ENCODE results near the gene CAPNS1. TPM values are rescaled to one million over a fixed set of nuclear protein-coding genes. Genes with fewer than 3 reads are reported as not detected.
"Not testable (repeated sequence)": the region's sequence is repeated elsewhere in the genome, so short reads cannot be mapped to it uniquely, and the experiment has no call there.

The CAPNS1 gene
- total RNA-seq, 1 experiment from 2014 or later, result 577 TPM

DNA sequence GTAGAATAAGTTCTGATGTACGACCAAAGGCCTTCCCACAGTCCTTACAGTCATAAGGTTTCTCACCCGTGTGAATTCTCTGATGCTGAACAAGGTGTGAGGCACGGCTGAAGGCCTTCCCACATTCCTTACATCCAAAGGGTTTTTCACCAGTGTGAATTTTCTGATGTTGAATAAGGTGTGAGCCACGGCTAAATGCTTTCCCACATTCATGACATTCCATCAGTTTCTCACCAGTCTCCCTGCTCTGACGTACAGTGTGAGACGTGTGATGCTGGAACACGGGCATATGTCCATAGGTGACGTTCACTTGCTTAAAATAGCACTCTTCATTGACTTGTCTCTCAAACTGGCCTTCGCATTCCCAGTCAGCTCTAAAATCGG lies 43.4 kb downstream of the CAPNS1 start:
- no peak overlapping the region for H3K27ac ChIP-seq (ENCODE audit: low read depth, low read length, poor library complexity, severe bottlenecking)
- no peak for TF ChIP-seq EZH2 (IDR thresholded peaks at IDR 0.05; ENCODE audit: borderline replicate concordance, low read depth, low read length, poor library complexity, severe bottlenecking)
- TF ChIP-seq, protein P1, sequence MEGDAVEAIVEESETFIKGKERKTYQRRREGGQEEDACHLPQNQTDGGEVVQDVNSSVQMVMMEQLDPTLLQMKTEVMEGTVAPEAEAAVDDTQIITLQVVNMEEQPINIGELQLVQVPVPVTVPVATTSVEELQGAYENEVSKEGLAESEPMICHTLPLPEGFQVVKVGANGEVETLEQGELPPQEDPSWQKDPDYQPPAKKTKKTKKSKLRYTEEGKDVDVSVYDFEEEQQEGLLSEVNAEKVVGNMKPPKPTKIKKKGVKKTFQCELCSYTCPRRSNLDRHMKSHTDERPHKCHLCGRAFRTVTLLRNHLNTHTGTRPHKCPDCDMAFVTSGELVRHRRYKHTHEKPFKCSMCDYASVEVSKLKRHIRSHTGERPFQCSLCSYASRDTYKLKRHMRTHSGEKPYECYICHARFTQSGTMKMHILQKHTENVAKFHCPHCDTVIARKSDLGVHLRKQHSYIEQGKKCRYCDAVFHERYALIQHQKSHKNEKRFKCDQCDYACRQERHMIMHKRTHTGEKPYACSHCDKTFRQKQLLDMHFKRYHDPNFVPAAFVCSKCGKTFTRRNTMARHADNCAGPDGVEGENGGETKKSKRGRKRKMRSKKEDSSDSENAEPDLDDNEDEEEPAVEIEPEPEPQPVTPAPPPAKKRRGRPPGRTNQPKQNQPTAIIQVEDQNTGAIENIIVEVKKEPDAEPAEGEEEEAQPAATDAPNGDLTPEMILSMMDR (conservative IDR thresholded peaks at IDR 0.05; ENCODE audit: low read depth, low read length), result no peak
- H3K4me3 ChIP-seq (ENCODE audit: low read depth, low read length, poor library complexity, severe bottlenecking), result no peak overlapping the region
- BruUV-seq (replicated peaks), result no TSS peak
- POLR2A ChIA-PET (ENCODE audit: low non-redundant PET), result interaction anchor here (0.5 kb wide), 1 partner anchor 307 kb away, joined by 3 read pairs; no protein-coding TSS in a partner anchor
- H3K4me1 ChIP-seq (ENCODE audit: insufficient read depth, low read length, poor library complexity, severe bottlenecking), result no peaks in the 10 kb centered on the region
- no peaks in the 10 kb centered on the region for H3K9me3 ChIP-seq (ENCODE audit: low read depth, low read length, poor library complexity, severe bottlenecking)
- intact Hi-C loops (cut with micrococcal nuclease; ENCODE audit: unreplicated experiment), result no loop called here
- peaks cover 7% of the 10 kb centered on the region for H3K36me3 ChIP-seq (ENCODE audit: insufficient read depth, low read length, poor library complexity, severe bottlenecking)
- no peak for DNase-seq (ENCODE audit: low spot score)
- CTCF ChIA-PET, result no interaction called here
- H3K27me3 ChIP-seq (replicated peaks; ENCODE audit: insufficient read depth, low read depth, low read length, poor library complexity), result no peaks in the 10 kb centered on the region

DNA sequence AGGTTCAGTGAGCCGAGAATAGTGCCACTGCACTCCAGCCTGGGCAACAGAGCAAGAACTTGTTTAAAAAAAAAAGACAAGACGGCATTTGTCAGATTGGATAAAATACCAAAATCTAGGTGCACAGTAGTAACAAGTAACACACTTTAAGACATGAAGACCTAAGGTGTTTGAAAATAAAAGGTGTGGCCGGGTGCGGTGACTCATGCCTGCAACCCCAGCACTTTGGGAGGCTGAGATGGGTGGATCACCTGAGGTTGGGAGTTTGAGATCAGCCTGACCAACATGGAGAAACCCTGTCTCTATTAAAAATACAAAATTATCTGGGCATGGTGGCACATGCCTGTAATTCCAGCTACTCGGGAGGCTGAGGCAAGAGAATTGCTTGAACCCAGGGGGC lies 46.9 kb downstream of the CAPNS1 start:
- H3K27ac ChIP-seq (ENCODE audit: low read depth, low read length, poor library complexity, severe bottlenecking); CTCF ChIA-PET; POLR2A ChIA-PET (ENCODE audit: low non-redundant PET); H3K27me3 ChIP-seq (replicated peaks; ENCODE audit: insufficient read depth, low read depth, low read length, poor library complexity); intact Hi-C loops (cut with micrococcal nuclease; ENCODE audit: unreplicated experiment); H3K4me3 ChIP-seq (ENCODE audit: low read depth, low read length, poor library complexity, severe bottlenecking); BruUV-seq (replicated peaks); H3K36me3 ChIP-seq (ENCODE audit: insufficient read depth, low read length, poor library complexity, severe bottlenecking); DNase-seq (ENCODE audit: low spot score); H3K9me3 ChIP-seq (ENCODE audit: low read depth, low read length, poor library complexity, severe bottlenecking); H3K4me1 ChIP-seq (ENCODE audit: insufficient read depth, low read length, poor library complexity, severe bottlenecking): not testable (repeated sequence)

DNA sequence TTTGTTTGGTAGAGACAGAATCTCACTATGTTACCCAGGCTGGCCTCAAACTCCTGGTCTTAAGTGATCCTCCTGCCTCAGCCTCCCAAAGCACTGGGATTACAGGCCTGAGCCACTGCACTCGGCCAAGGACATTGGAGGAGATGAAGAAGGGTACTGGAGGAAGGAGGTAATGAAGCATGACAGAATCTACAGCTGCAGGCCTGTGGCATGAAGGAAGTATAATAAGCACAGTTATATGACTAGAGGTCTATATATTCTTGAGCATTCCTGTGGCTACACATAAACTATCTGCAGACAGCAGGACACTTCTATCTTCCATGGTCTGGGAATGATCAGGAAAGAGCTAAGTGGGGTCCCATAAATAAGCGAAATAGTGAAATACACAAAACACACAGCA lies 56.4 kb downstream of the CAPNS1 start:
- no peaks in the 10 kb centered on the region for H3K4me1 ChIP-seq (ENCODE audit: insufficient read depth, low read length, poor library complexity, severe bottlenecking)
- no peak for TF ChIP-seq EZH2 (IDR thresholded peaks at IDR 0.05; ENCODE audit: borderline replicate concordance, low read depth, low read length, poor library complexity, severe bottlenecking)
- TF ChIP-seq, protein P1 (conservative IDR thresholded peaks at IDR 0.05; ENCODE audit: low read depth, low read length), result no peak
- H3K9me3 ChIP-seq (ENCODE audit: low read depth, low read length, poor library complexity, severe bottlenecking), result no peaks in the 10 kb centered on the region
- DNase-seq (ENCODE audit: low spot score), result no peak
- intact Hi-C loops (cut with micrococcal nuclease; ENCODE audit: unreplicated experiment), result no loop called here
- ChIA-PET POLR2A (ENCODE audit: low non-redundant PET) (no interaction called here), CTCF (no interaction called here)
- no peaks in the 10 kb centered on the region for H3K36me3 ChIP-seq (ENCODE audit: insufficient read depth, low read length, poor library complexity, severe bottlenecking)
- no peaks in the 10 kb centered on the region for H3K27me3 ChIP-seq (replicated peaks; ENCODE audit: insufficient read depth, low read depth, low read length, poor library complexity)
- H3K27ac ChIP-seq (ENCODE audit: low read depth, low read length, poor library complexity, severe bottlenecking), result no peak overlapping the region
- no TSS peak for BruUV-seq (replicated peaks)
- H3K4me3 ChIP-seq (ENCODE audit: low read depth, low read length, poor library complexity, severe bottlenecking), result no peak overlapping the region

DNA sequence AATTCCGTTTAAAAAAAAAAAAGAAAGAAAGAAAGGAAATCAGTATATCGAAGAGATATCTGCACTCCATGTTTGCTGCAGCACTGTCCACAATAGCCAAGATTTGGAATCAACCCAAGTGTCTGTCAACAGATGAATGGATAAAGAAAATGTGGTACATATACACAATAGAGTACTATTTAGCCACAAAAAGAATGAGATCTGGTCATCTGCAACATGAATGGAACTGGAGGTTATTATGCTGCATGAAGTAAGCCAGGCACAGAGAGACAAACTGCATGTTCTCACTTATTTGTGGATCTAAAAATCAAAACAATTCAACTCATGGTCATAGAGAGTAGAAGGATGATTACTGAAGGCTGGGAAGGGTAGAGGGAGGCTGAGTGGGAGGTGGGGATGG lies 58.3 kb downstream of the CAPNS1 start:
- no peak for TF ChIP-seq EZH2 (IDR thresholded peaks at IDR 0.05; ENCODE audit: borderline replicate concordance, low read depth, low read length, poor library complexity, severe bottlenecking)
- TF ChIP-seq, protein P1 (conservative IDR thresholded peaks at IDR 0.05; ENCODE audit: low read depth, low read length), result no peak
- no TSS peak for BruUV-seq (replicated peaks)
- H3K27ac ChIP-seq (ENCODE audit: low read depth, low read length, poor library complexity, severe bottlenecking), result no peak overlapping the region
- no peaks in the 10 kb centered on the region for H3K4me1 ChIP-seq (ENCODE audit: insufficient read depth, low read length, poor library complexity, severe bottlenecking)
- intact Hi-C loops (cut with micrococcal nuclease; ENCODE audit: unreplicated experiment), result no loop called here
- no peak for DNase-seq (ENCODE audit: low spot score)
- POLR2A ChIA-PET (ENCODE audit: low non-redundant PET), result no interaction called here
- no peaks in the 10 kb centered on the region for H3K27me3 ChIP-seq (replicated peaks; ENCODE audit: insufficient read depth, low read depth, low read length, poor library complexity)
- H3K9me3 ChIP-seq (ENCODE audit: low read depth, low read length, poor library complexity, severe bottlenecking), result no peaks in the 10 kb centered on the region
- CTCF ChIA-PET, result no interaction called here
- no peaks in the 10 kb centered on the region for H3K36me3 ChIP-seq (ENCODE audit: insufficient read depth, low read length, poor library complexity, severe bottlenecking)
- H3K4me3 ChIP-seq (ENCODE audit: low read depth, low read length, poor library complexity, severe bottlenecking), result no peak overlapping the region
